ENCODE data around the gene GAS6.

Gene GAS6

DNA sequence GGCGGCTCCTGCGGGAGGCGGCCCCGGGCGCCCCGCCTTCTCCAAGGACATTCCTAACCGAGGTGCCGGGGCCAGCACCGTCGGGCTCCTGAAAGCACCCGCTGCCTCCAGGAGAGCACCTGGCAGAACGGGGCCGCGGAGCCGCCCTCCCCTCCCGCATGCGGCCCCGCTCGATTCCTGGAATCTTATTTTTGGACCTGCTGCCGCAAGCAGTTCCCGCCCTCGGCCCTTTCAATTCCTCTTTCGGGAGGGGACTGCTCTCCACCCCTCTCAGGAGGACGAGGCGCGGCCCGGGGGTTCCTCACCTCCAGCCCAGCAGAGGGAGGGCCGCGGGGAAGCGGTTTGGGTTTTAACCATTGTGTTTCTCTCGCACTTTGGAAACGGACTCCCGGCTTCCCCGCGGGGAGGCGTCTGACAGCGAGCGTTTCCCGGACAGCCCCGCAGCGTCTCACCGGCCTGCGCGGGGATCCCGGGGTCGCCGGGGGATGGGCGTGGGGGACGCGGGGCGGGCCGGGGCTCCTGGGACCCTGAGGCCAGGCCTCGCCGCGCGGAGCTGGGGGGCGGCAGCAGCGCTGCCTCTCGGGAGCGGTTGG is 849 bp downstream of the GAS6 start:
- peak; percentile 34 for ATAC-seq
- TF ChIP-seq ESRRG (CRISPR knock-in tag; IDR thresholded peaks at IDR 0.05), result no peak
- TF ChIP-seq BACH2 (CRISPR knock-in tag; IDR thresholded peaks at IDR 0.05; ENCODE audit: borderline replicate concordance), result no peak
- no peak for TF ChIP-seq GLIS3 (CRISPR knock-in tag; IDR thresholded peaks at IDR 0.05)
- no peak for TF ChIP-seq ISL1 (CRISPR knock-in tag; IDR thresholded peaks at IDR 0.05)
- no peak for TF ChIP-seq ZNF8 (CRISPR knock-in tag; IDR thresholded peaks at IDR 0.05)
- TF ChIP-seq ARNTL (CRISPR knock-in tag; IDR thresholded peaks at IDR 0.05; ENCODE audit: borderline replicate concordance, low read depth), result no peak
- TF ChIP-seq, protein P1, sequence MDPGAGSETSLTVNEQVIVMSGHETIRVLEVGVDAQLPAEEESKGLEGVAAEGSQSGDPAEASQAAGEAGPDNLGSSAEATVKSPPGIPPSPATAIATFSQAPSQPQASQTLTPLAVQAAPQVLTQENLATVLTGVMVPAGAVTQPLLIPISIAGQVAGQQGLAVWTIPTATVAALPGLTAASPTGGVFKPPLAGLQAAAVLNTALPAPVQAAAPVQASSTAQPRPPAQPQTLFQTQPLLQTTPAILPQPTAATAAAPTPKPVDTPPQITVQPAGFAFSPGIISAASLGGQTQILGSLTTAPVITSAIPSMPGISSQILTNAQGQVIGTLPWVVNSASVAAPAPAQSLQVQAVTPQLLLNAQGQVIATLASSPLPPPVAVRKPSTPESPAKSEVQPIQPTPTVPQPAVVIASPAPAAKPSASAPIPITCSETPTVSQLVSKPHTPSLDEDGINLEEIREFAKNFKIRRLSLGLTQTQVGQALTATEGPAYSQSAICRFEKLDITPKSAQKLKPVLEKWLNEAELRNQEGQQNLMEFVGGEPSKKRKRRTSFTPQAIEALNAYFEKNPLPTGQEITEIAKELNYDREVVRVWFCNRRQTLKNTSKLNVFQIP (CRISPR knock-in tag; IDR thresholded peaks at IDR 0.05; ENCODE audit: borderline replicate concordance, low read depth), result no peak
- no peak for TF ChIP-seq ZFP3 (CRISPR knock-in tag; IDR thresholded peaks at IDR 0.05)
- TF ChIP-seq ZFP30 (CRISPR knock-in tag; IDR thresholded peaks at IDR 0.05), result no peak
- TF ChIP-seq, protein P2, sequence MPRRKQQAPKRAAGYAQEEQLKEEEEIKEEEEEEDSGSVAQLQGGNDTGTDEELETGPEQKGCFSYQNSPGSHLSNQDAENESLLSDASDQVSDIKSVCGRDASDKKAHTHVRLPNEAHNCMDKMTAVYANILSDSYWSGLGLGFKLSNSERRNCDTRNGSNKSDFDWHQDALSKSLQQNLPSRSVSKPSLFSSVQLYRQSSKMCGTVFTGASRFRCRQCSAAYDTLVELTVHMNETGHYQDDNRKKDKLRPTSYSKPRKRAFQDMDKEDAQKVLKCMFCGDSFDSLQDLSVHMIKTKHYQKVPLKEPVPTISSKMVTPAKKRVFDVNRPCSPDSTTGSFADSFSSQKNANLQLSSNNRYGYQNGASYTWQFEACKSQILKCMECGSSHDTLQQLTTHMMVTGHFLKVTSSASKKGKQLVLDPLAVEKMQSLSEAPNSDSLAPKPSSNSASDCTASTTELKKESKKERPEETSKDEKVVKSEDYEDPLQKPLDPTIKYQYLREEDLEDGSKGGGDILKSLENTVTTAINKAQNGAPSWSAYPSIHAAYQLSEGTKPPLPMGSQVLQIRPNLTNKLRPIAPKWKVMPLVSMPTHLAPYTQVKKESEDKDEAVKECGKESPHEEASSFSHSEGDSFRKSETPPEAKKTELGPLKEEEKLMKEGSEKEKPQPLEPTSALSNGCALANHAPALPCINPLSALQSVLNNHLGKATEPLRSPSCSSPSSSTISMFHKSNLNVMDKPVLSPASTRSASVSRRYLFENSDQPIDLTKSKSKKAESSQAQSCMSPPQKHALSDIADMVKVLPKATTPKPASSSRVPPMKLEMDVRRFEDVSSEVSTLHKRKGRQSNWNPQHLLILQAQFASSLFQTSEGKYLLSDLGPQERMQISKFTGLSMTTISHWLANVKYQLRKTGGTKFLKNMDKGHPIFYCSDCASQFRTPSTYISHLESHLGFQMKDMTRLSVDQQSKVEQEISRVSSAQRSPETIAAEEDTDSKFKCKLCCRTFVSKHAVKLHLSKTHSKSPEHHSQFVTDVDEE (CRISPR knock-in tag; IDR thresholded peaks at IDR 0.05), result no peak
- no peak for TF ChIP-seq TCF4 (CRISPR knock-in tag; IDR thresholded peaks at IDR 0.05; ENCODE audit: borderline replicate concordance)
- TF ChIP-seq SNAI2 (CRISPR knock-in tag; IDR thresholded peaks at IDR 0.05), result no peak
- TF ChIP-seq PPARA (CRISPR knock-in tag; IDR thresholded peaks at IDR 0.05; ENCODE audit: borderline replicate concordance), result no peak
- TF ChIP-seq, protein P3, sequence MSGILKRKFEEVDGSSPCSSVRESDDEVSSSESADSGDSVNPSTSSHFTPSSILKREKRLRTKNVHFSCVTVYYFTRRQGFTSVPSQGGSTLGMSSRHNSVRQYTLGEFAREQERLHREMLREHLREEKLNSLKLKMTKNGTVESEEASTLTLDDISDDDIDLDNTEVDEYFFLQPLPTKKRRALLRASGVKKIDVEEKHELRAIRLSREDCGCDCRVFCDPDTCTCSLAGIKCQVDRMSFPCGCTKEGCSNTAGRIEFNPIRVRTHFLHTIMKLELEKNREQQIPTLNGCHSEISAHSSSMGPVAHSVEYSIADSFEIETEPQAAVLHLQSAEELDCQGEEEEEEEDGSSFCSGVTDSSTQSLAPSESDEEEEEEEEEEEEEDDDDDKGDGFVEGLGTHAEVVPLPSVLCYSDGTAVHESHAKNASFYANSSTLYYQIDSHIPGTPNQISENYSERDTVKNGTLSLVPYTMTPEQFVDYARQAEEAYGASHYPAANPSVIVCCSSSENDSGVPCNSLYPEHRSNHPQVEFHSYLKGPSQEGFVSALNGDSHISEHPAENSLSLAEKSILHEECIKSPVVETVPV (CRISPR knock-in tag; IDR thresholded peaks at IDR 0.05), result no peak

DNA sequence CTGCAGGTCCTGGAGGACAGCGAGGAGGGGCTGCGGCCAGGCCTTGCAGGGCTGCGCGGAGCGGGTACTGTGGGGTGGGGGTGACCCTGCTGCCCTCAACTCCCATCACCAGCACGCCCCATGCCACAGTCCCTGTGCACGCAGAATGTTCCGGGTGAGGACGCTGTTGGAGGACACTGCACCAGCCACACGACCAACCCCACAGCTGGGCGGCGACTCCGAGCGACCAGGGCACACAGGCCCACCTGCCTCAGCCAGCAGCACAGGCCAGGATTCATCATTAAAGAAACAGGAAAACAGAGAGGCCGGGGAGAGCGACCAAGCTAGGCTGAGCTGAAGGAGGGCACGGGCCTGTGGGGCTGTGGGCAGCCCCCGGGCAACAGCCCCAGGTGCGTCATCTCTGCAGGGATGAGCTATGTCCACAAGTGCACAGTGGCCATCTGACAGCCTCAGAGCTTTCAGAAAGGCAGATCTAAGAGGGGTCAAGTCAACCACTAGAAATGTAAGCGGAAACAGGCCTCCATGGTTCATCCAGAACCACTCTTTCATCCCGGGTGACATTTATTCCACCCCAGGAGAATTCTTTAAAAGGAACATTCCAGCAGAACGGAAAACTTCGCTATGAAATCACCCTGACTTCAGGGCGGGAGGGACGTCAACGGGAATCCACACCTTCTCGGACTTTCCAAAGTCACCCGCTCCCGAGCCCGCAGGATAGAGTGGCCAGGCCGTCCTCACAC is 1.5 kb downstream of the GAS6 start:
- ATAC-seq, result no peak; the same call in 2 of the 3 replicates
- TF ChIP-seq ZFP30 (CRISPR knock-in tag; IDR thresholded peaks at IDR 0.05), result no peak
- TF ChIP-seq ZNF8 (CRISPR knock-in tag; IDR thresholded peaks at IDR 0.05), result no peak
- no peak for TF ChIP-seq SNAI2 (CRISPR knock-in tag; IDR thresholded peaks at IDR 0.05)
- TF ChIP-seq, protein P3 (CRISPR knock-in tag; IDR thresholded peaks at IDR 0.05), result no peak
- no peak for TF ChIP-seq PPARA (CRISPR knock-in tag; IDR thresholded peaks at IDR 0.05; ENCODE audit: borderline replicate concordance)

DNA sequence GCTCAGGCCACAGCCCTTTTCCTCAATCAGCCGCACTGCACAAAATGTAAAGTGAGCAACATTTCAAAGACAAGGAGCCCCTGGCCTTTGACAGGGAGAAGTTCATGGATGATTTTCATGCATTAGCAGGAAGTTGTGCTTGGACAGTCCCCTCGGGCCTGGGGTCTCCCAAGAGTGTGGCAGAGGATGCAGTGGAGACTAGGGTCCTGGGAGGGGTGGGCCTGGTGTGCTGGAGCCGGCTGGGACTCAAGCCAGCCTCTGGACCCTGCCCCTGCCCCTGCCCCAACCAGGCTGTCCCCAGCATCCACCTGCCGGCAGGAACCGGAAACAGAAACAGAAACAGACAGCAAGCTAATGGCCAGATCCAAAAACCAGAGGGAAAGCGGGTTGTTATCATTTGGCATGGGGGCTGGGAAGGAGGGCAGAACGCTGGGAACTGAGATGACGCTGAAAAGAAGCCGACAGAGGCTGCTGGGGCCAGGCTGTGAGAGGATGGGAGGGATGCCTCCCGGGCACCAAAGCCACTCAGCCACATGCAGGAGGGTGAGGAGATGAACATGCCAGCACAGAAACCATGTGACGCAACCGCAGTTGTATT is 2.3 kb downstream of the GAS6 start:
- no peak; the same call in 2 of the 3 replicates for ATAC-seq
- TF ChIP-seq PPARA (CRISPR knock-in tag; IDR thresholded peaks at IDR 0.05; ENCODE audit: borderline replicate concordance) (no peak), ARNTL (CRISPR knock-in tag; IDR thresholded peaks at IDR 0.05; ENCODE audit: borderline replicate concordance, low read depth) (no peak), ZNF8 (CRISPR knock-in tag; IDR thresholded peaks at IDR 0.05) (no peak)

DNA sequence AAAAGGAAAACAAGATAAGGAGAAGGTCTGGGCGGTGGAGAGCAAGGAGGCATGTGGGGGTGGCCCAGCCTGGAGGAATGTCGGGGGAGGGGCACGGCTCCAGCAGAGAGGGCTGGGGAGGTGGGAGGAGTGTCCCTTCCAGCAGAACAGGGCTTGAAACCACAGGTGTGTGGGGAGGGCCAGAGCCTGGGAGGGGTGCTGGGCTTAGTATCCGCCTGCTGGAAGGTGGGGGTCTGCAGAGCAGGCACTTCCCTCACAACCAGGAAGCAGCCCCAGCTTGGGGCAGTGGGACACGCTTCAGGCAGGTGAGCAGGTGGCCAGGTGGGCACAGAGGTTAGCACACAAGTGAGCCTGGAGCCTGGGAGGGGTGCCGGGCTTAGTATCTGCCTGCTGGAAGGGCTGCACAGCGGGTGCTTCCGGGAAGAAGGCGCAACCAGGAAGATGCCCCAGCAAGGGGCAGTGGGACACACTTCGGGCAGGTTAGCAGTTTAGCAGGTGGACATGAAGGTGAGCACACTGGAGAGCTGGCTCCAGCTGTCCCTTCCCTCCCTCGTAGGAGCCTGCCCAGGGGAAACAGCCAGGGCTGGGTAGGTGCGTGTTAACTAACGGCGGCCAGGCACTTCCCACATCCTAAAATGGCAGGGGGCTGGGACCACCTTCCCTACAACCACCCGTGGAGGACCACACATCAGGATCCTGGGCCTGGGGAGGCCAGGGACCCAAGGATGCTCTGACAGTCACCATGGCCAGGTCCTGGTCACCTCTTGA is 3.0 kb downstream of the GAS6 start:
- TF ChIP-seq BACH2 (CRISPR knock-in tag; IDR thresholded peaks at IDR 0.05; ENCODE audit: borderline replicate concordance) (no peak), ZNF8 (CRISPR knock-in tag; IDR thresholded peaks at IDR 0.05) (no peak), ARNTL (CRISPR knock-in tag; IDR thresholded peaks at IDR 0.05; ENCODE audit: borderline replicate concordance, low read depth) (no peak), TOX (CRISPR knock-in tag; IDR thresholded peaks at IDR 0.05; ENCODE audit: borderline replicate concordance) (no peak)
- no peak for ATAC-seq

Measured in SK-N-SH treated with all-trans-retinoic acid at 6 μM for 48 hours (cell line).